Mesenchymal stem cell (in vitro differentiated cells and primary cell): ENCODE measurements around the gene DMRTA1.

Experiments
- DNase-seq: peaks from one replicate; pipeline ENCODE4 v3.0.0-alpha.2; 2013
- H2AFZ ChIP-seq: one replicate; pipeline ENCODE4 v1.6.1; 2013; ENCODE audit warnings: low read depth, mild to moderate bottlenecking, control low read depth, inconsistent platforms, low read length, moderate library complexity
- H2AK5ac ChIP-seq: 2 replicates; pipeline ENCODE4 v1.6.1; 2013; ENCODE audit warnings: low read length, moderate library complexity, mild to moderate bottlenecking, inconsistent platforms; ENCODE audit not compliant: severe bottlenecking
- H2BK120ac ChIP-seq: one replicate; pipeline ENCODE4 v1.6.1; 2013; ENCODE audit warnings: low read depth, mild to moderate bottlenecking, inconsistent platforms, low read length, moderate library complexity
- H2BK12ac ChIP-seq, 2 experiments: one replicate each; pipeline ENCODE4 v1.6.1; 2013; ENCODE audit warnings: inconsistent platforms in 2 of 2, low read length in 2 of 2, mild to moderate bottlenecking in 2 of 2, moderate library complexity in 2 of 2, control low read depth in 1 of 2
- H2BK15ac ChIP-seq: one replicate; pipeline ENCODE4 v1.6.1; 2013; ENCODE audit warnings: mild to moderate bottlenecking, low read depth, inconsistent platforms; ENCODE audit not compliant: poor library complexity, severe bottlenecking
- H2BK5ac ChIP-seq: 2 replicates; pipeline ENCODE4 v1.6.1; 2013; ENCODE audit warnings: low read depth, mild to moderate bottlenecking, low read length, control low read depth, inconsistent platforms; ENCODE audit not compliant: poor library complexity, severe bottlenecking
- H3K14ac ChIP-seq, 2 experiments: one replicate each; pipeline ENCODE4 v1.6.1; 2013; ENCODE audit warnings: inconsistent platforms in 2 of 2, low read length in 2 of 2, control low read depth in 1 of 2, mild to moderate bottlenecking in 1 of 2, moderate library complexity in 1 of 2
- H3K18ac ChIP-seq, 2 experiments: one replicate each; pipeline ENCODE4 v1.6.1; 2013; ENCODE audit warnings: inconsistent platforms in 2 of 2, low read length in 2 of 2, control low read depth in 1 of 2, low read depth in 1 of 2, mild to moderate bottlenecking in 1 of 2
- H3K23ac ChIP-seq, 2 experiments: one replicate each; pipeline ENCODE4 v1.6.1; 2013; ENCODE audit warnings: inconsistent platforms in 2 of 2, low read length in 2 of 2, mild to moderate bottlenecking in 2 of 2, moderate library complexity in 2 of 2, control low read depth in 1 of 2
- H3K27ac ChIP-seq: 2 replicates; pipeline ENCODE4 v1.5.1; 2013; ENCODE audit warnings: mild to moderate bottlenecking, moderate library complexity, low read length, control low read depth, inconsistent platforms; ENCODE audit not compliant: poor library complexity, severe bottlenecking
- H3K27me3 ChIP-seq, 2 experiments: 2 replicates each; pipeline versions ENCODE4 v1.6.1 to v1.7.0; 2013; ENCODE audit warnings: low read length in 2 of 2, mild to moderate bottlenecking in 2 of 2, moderate library complexity in 2 of 2, control low read depth in 1 of 2, inconsistent platforms in 1 of 2; ENCODE audit not compliant: control insufficient read depth in 1 of 2, insufficient read depth in 1 of 2
- H3K36me3 ChIP-seq, 2 experiments: 2 replicates each; pipeline versions ENCODE4 v1.6.1 to v1.7.0; 2013; ENCODE audit warnings: low read length in 2 of 2, control low read depth in 1 of 2, inconsistent platforms in 1 of 2, low read depth in 1 of 2, mild to moderate bottlenecking in 1 of 2; ENCODE audit not compliant: insufficient read depth in 2 of 2, control insufficient read depth in 1 of 2
- H3K4ac ChIP-seq, 2 experiments: one replicate each; pipeline ENCODE4 v1.6.1; 2013; ENCODE audit warnings: inconsistent platforms in 2 of 2, low read length in 2 of 2, mild to moderate bottlenecking in 2 of 2, moderate library complexity in 2 of 2, control low read depth in 1 of 2, low read depth in 1 of 2
- H3K4me1 ChIP-seq: 2 replicates; pipeline ENCODE4 v1.6.1; 2013; ENCODE audit warnings: low read depth, low read length, control low read depth; ENCODE audit not compliant: control insufficient read depth, insufficient read depth
- H3K4me2 ChIP-seq: 2 replicates; pipeline ENCODE4 v1.6.1; 2013; ENCODE audit warnings: low read length, mild to moderate bottlenecking, inconsistent platforms; ENCODE audit not compliant: poor library complexity, severe bottlenecking
- H3K4me3 ChIP-seq, 2 experiments: 2 replicates each; pipeline versions ENCODE4 v1.5.1 to v1.7.0; 2013; ENCODE audit warnings: low read length in 2 of 2, mild to moderate bottlenecking in 2 of 2, control low read depth in 1 of 2, low read depth in 1 of 2; ENCODE audit not compliant: insufficient read depth in 1 of 2
- H3K79me1 ChIP-seq: replicated peaks from 2 replicates; pipeline ENCODE4 v1.6.1; 2013; ENCODE audit warnings: mild to moderate bottlenecking, control low read depth, low read length, inconsistent platforms; ENCODE audit not compliant: poor library complexity, severe bottlenecking
- H3K9ac ChIP-seq: 2 replicates; pipeline ENCODE4 v1.7.0; 2013; ENCODE audit warnings: mild to moderate bottlenecking, low read length, moderate library complexity
- H3K9me3 ChIP-seq: 2 replicates; pipeline ENCODE4 v1.7.0; 2013; ENCODE audit warnings: mild to moderate bottlenecking, low read length; ENCODE audit not compliant: control insufficient read depth
- H4K8ac ChIP-seq: one replicate; pipeline ENCODE4 v1.6.1; 2013; ENCODE audit warnings: inconsistent platforms, mild to moderate bottlenecking, low read length, moderate library complexity
- H4K91ac ChIP-seq: one replicate; pipeline ENCODE4 v1.6.1; 2013; ENCODE audit warnings: mild to moderate bottlenecking, low read length, inconsistent platforms
- WGBS: methylation state at CpG from one replicate; pipeline ENCODE4 v1.1.7; 2013; ENCODE audit warnings: mixed read lengths; 5-methylcytosine and 5-hydroxymethylcytosine counted together

The DMRTA1 gene

GRCh38 chr9:22457448-22457847, 10.8 kb downstream of the DMRTA1 start:
- no peak overlapping the region for H3K4me3 ChIP-seq
- no peak overlapping the region for H3K18ac ChIP-seq
- no peaks in the 10 kb centered on the region for H3K9me3 ChIP-seq
- H3K4me1 ChIP-seq, result no peaks in the 10 kb centered on the region
- H2AK5ac ChIP-seq, result no peak overlapping the region
- peaks cover 0 to 10% of the 10 kb centered on the region in 2 experiments for H3K27me3 ChIP-seq
- H2AFZ ChIP-seq, result no peak overlapping the region
- H3K23ac ChIP-seq, result no peak overlapping the region
- no peak for DNase-seq
- H2BK5ac ChIP-seq, result no peak overlapping the region
- H3K14ac ChIP-seq, result no peak overlapping the region
- H2BK15ac ChIP-seq, result no peak overlapping the region
- H2BK120ac ChIP-seq, result no peak overlapping the region
- no peak overlapping the region for H4K91ac ChIP-seq
- no peak overlapping the region for H4K8ac ChIP-seq
- peaks cover 12% of the 10 kb centered on the region for H3K79me1 ChIP-seq
- H3K4ac ChIP-seq, result no peak overlapping the region
- H3K4me2 ChIP-seq, result no peak overlapping the region
- no peak overlapping the region for H3K9ac ChIP-seq
- no peak overlapping the region for H2BK12ac ChIP-seq
- no peaks in the 10 kb centered on the region for H3K36me3 ChIP-seq
- WGBS, result 67% methylated on average over 1 of the region's 1 CpG
- no peak overlapping the region for H3K27ac ChIP-seq

GRCh38 chr9:22463205-22463604, 16.6 kb downstream of the DMRTA1 start:
- Histone ChIP-seq H3K27ac (no peak overlapping the region), H3K4me2 (no peak overlapping the region), H3K4ac (no peak overlapping the region), H3K23ac (no peak overlapping the region), H3K79me1 (no peaks in the 10 kb centered on the region), H4K91ac (no peak overlapping the region), H3K18ac (no peak overlapping the region), H2BK12ac (no peak overlapping the region), H3K9me3 (no peaks in the 10 kb centered on the region), H3K27me3 (peaks cover 0 to 5% of the 10 kb centered on the region in 2 experiments), H3K14ac (no peak overlapping the region), H2BK15ac (no peak overlapping the region), H2AK5ac (no peak overlapping the region), H2AFZ (no peak overlapping the region), H3K4me3 (no peak overlapping the region), H3K4me1 (no peaks in the 10 kb centered on the region), H3K36me3 (no peaks in the 10 kb centered on the region), H4K8ac (no peak overlapping the region), H3K9ac (no peak overlapping the region), H2BK120ac (no peak overlapping the region), H2BK5ac (no peak overlapping the region)
- 60% methylated on average over 1 of the region's 1 CpG for WGBS
- DNase-seq, result peak; percentile 2

GRCh38 chr9:22469928-22470544, 23.4 kb downstream of the DMRTA1 start:
- 2% methylated on average over 7 of the region's 8 CpGs for WGBS
- Histone ChIP-seq H3K79me1 (no peaks in the 10 kb centered on the region), H3K9ac (no peak overlapping the region)

GRCh38 chr9:22481566-22481965, 34.9 kb downstream of the DMRTA1 start:
- Histone ChIP-seq H2BK15ac (no peak overlapping the region), H3K4me1 (no peaks in the 10 kb centered on the region), H2BK120ac (no peak overlapping the region), H3K36me3 (no peaks in the 10 kb centered on the region), H2AK5ac (no peak overlapping the region), H4K8ac (no peak overlapping the region), H2BK5ac (no peak overlapping the region), H4K91ac (no peak overlapping the region), H3K4me3 (no peak overlapping the region), H3K4me2 (no peak overlapping the region), H3K4ac (no peak overlapping the region), H3K27ac (no peak overlapping the region), H3K79me1 (no peaks in the 10 kb centered on the region), H2BK12ac (no peak overlapping the region), H3K27me3 (no peaks in the 10 kb centered on the region), H2AFZ (no peak overlapping the region), H3K9me3 (no peaks in the 10 kb centered on the region), H3K9ac (no peak overlapping the region), H3K18ac (no peak overlapping the region), H3K14ac (no peak overlapping the region), H3K23ac (no peak overlapping the region)
- no peak for DNase-seq
- 86% methylated on average over 1 of the region's 2 CpGs for WGBS

More at GRCh38 chr9:22469928-22470544, 23.4 kb downstream of the DMRTA1 start:
- no peak overlapping the region for H3K23ac ChIP-seq
- no peaks in the 10 kb centered on the region for H3K9me3 ChIP-seq
- no peak overlapping the region for H2BK12ac ChIP-seq
- DNase-seq, result peak; percentile 41
- H3K14ac ChIP-seq, result no peak overlapping the region
- H3K36me3 ChIP-seq, result no peaks in the 10 kb centered on the region
- H4K8ac ChIP-seq, result no peak overlapping the region
- no peak overlapping the region for H3K18ac ChIP-seq
- no peak overlapping the region for H4K91ac ChIP-seq
- H2BK15ac ChIP-seq, result no peak overlapping the region
- no peak overlapping the region for H2AFZ ChIP-seq
- H3K27ac ChIP-seq, result no peak overlapping the region
- no peaks in the 10 kb centered on the region for H3K27me3 ChIP-seq
- no peak overlapping the region for H3K4ac ChIP-seq
- H3K4me1 ChIP-seq, result no peaks in the 10 kb centered on the region
- H2BK5ac ChIP-seq, result no peak overlapping the region
- no peak overlapping the region for H3K4me2 ChIP-seq
- no peak overlapping the region for H3K4me3 ChIP-seq
- H2BK120ac ChIP-seq, result no peak overlapping the region
- H2AK5ac ChIP-seq, result no peak overlapping the region
